A549 (cell line): ENCODE results near the gene TTLL11. TPM values are rescaled to one million over a fixed set of nuclear protein-coding genes. Genes with fewer than 3 reads are reported as not detected.

Source experiments
- ATAC-seq, 2 experiments: fragments of 200-7000 bp in 1 of 2; fragments of >200 bp in 1 of 2; cut with Nextera tagmentation in 1 of 2; cut with Tn5 transposase in 1 of 2; 3 replicates each; pipeline versions ENCODE4 v1.8.0 to v1.9.1; 2018 to 2020; ENCODE audit warnings: mild to moderate bottlenecking in 1 of 2, moderate library complexity in 1 of 2
- CTCF ChIA-PET: fragments of 300-600 bp; sonication (Branson Sonifier 250); formaldehyde crosslinking; extraction: SDS; loops from one replicate; lab custom pipeline; 2021; ENCODE audit warnings: antibody characterized with exemption, inconsistent platforms; lab: Yijun Ruan, JAX
- POLR2A ChIA-PET: fragments of 350-600 bp; formaldehyde crosslinking; extraction: SDS; loops from one replicate; lab custom pipeline; 2021; ENCODE audit warnings: antibody characterized with exemption, inconsistent platforms; lab: Yijun Ruan, JAX
- DNase-seq, 2 experiments: peaks; one replicate each; pipeline versions ENCODE4 v3.0.0 to v3.0.0-alpha.2; 2011 to 2016; ENCODE audit warnings: low read depth in 1 of 2, low spot score in 1 of 2
- FAIRE-seq: peaks from 2 replicates; lab custom pipeline; 2011; peaks lifted over from hg19 to GRCh38; lab: Jason Lieb, UNC
- H3K27ac ChIP-seq, 2 experiments: fragments of >200 bp; sonication (Bioruptor Twin); formaldehyde crosslinking; 3 replicates each; pipeline ENCODE4 v1.5.1; 2016 to 2017
- H3K4me1 ChIP-seq: fragments of >200 bp; sonication (Bioruptor Twin); formaldehyde crosslinking; 3 replicates; pipeline ENCODE4 v1.6.1; 2016
- H3K4me2 ChIP-seq: fragments of >200 bp; sonication (Bioruptor Twin); formaldehyde crosslinking; 3 replicates; pipeline ENCODE4 v1.6.1; 2016
- H3K4me3 ChIP-seq: fragments of >200 bp; sonication (Bioruptor Twin); formaldehyde crosslinking; 3 replicates; pipeline ENCODE4 v1.5.1; 2016
- H3K9me3 ChIP-seq: fragments of >200 bp; sonication (Bioruptor Twin); formaldehyde crosslinking; 3 replicates; pipeline ENCODE4 v1.6.1; 2016
- BCL3 ChIP-seq: fragments of >200 bp; sonication (Bioruptor Twin); formaldehyde crosslinking; IDR thresholded peaks from 3 replicates; pipeline ENCODE4 v1.6.1; 2016
- CBX8 ChIP-seq: fragments of 200-600 bp; sonication (generic); IDR thresholded peaks from 2 replicates; pipeline ENCODE4 v1.6.1; 2016
- FOSL2 ChIP-seq, 2 experiments: fragments of 450-650 bp in 1 of 2; fragments of >200 bp in 1 of 2; sonication (Bioruptor Twin) in 1 of 2; formaldehyde crosslinking; IDR thresholded peaks; 2 replicates each; pipeline versions ENCODE4 v1.5.0 to v1.6.1; 2016 to 2020; ENCODE audit warnings: mild to moderate bottlenecking in 1 of 2, moderate library complexity in 1 of 2
- FOXS1 ChIP-seq: fragments of 250-450 bp; sonication (Bioruptor Pico); IDR thresholded peaks from 2 replicates; pipeline ENCODE4 v1.5.0; 2020; ENCODE audit warnings: mild to moderate bottlenecking, moderate library complexity
- GATA3 ChIP-seq: IDR thresholded peaks from 2 replicates; pipeline ENCODE4 v1.6.1; 2012; ENCODE audit warnings: borderline replicate concordance
- HES2 ChIP-seq: fragments of >200 bp; sonication (Bioruptor Twin); formaldehyde crosslinking; IDR thresholded peaks from 2 replicates; pipeline ENCODE4 v1.6.1; 2016
- HOXA7 ChIP-seq: fragments of 250-450 bp; sonication (Bioruptor Pico); IDR thresholded peaks from 2 replicates; pipeline ENCODE4 v1.5.0; 2020; ENCODE audit warnings: mild to moderate bottlenecking, moderate library complexity
- HOXB13 ChIP-seq: fragments of 250-450 bp; sonication (Bioruptor Pico); IDR thresholded peaks from 2 replicates; pipeline ENCODE4 v1.5.0; 2020; ENCODE audit warnings: low read depth, mild to moderate bottlenecking, moderate library complexity
- HOXB5 ChIP-seq: fragments of 250-450 bp; sonication (Bioruptor Pico); IDR thresholded peaks from 2 replicates; pipeline ENCODE4 v1.5.0; 2020; ENCODE audit warnings: mild to moderate bottlenecking, moderate library complexity
- JUNB ChIP-seq: fragments of >200 bp; sonication (Bioruptor Twin); formaldehyde crosslinking; IDR thresholded peaks from 2 replicates; pipeline ENCODE4 v1.6.1; 2016
- NFE2L2 ChIP-seq: fragments of 150-350 bp; conservative IDR thresholded peaks from 2 replicates; pipeline ENCODE4 v1.6.1; 2014; ENCODE audit warnings: low read length
- NPAS2 ChIP-seq: fragments of 250-450 bp; sonication (Bioruptor Pico); IDR thresholded peaks from 2 replicates; pipeline ENCODE4 v1.8.0; 2022; ENCODE audit warnings: mild to moderate bottlenecking, moderate library complexity, borderline replicate concordance
- NR3C1 ChIP-seq: fragments of >200 bp; sonication (Bioruptor Twin); formaldehyde crosslinking; IDR thresholded peaks from 3 replicates; pipeline ENCODE4 v1.6.1; 2017
- PHF8 ChIP-seq: fragments of 200-600 bp; sonication (generic); IDR thresholded peaks from 2 replicates; pipeline ENCODE4 v1.6.1; 2016; ENCODE audit warnings: low read depth, mild to moderate bottlenecking, antibody characterized with exemption, moderate library complexity, borderline replicate concordance
- POLR2A ChIP-seq: IDR thresholded peaks from 2 replicates; pipeline ENCODE4 v1.6.1; 2012; ENCODE audit warnings: mild to moderate bottlenecking, low read length
- RARB ChIP-seq: fragments of 250-450 bp; sonication (Bioruptor Pico); IDR thresholded peaks from 2 replicates; pipeline ENCODE4 v1.8.0; 2021; ENCODE audit warnings: mild to moderate bottlenecking, moderate library complexity
- REST ChIP-seq: fragments of 200-600 bp; sonication (generic); IDR thresholded peaks from 2 replicates; pipeline ENCODE4 v1.6.1; 2016; ENCODE audit warnings: antibody characterized with exemption, mild to moderate bottlenecking, moderate library complexity
- RFX5 ChIP-seq: fragments of 450-650 bp; IDR thresholded peaks from 2 replicates; pipeline ENCODE4 v1.7.1; 2014; ENCODE audit warnings: antibody characterized with exemption, mild to moderate bottlenecking, moderate library complexity
- RNF2 ChIP-seq: fragments of 200-600 bp; sonication (generic); IDR thresholded peaks from 2 replicates; pipeline ENCODE4 v1.6.1; 2016; ENCODE audit warnings: low read depth, mild to moderate bottlenecking, antibody characterized with exemption, moderate library complexity, borderline replicate concordance
- SMC3 ChIP-seq: fragments of >200 bp; sonication (Bioruptor Twin); formaldehyde crosslinking; IDR thresholded peaks from 3 replicates; pipeline ENCODE4 v1.6.1; 2018; ENCODE audit warnings: inconsistent platforms
- TP53 ChIP-seq: fragments of 250-450 bp; sonication (Bioruptor Pico); IDR thresholded peaks from 2 replicates; pipeline ENCODE4 v1.5.0; 2021; ENCODE audit warnings: mild to moderate bottlenecking, moderate library complexity
- USF2 ChIP-seq: fragments of 450-650 bp; IDR thresholded peaks from 2 replicates; pipeline ENCODE4 v1.6.1; 2014; ENCODE audit warnings: antibody characterized with exemption
- ZC3H11A ChIP-seq: fragments of 450-650 bp; IDR thresholded peaks from 2 replicates; pipeline ENCODE4 v1.6.1; 2014; ENCODE audit warnings: antibody characterized with exemption, mild to moderate bottlenecking
- ZNF302 ChIP-seq: fragments of 250-450 bp; sonication (Bioruptor Pico); IDR thresholded peaks from 2 replicates; pipeline ENCODE4 v1.9.0; 2021; ENCODE audit warnings: inconsistent platforms, mild to moderate bottlenecking, moderate library complexity
- ZSCAN20 ChIP-seq: fragments of 250-450 bp; sonication (Bioruptor Pico); IDR thresholded peaks from 2 replicates; pipeline ENCODE4 v1.8.0; 2022; ENCODE audit warnings: mild to moderate bottlenecking, moderate library complexity
- WGBS: methylation state at CpG from one replicate; pipeline ENCODE4 v1.1.6; 2017; ENCODE audit errors: missing lambda C conversion rate; 5-methylcytosine and 5-hydroxymethylcytosine counted together
- polyA plus RNA-seq, 4 experiments: library from polyadenylated mRNA; depleted of rRNA in 3 of 4; stranded (reverse); fragments of >200 nt; fragmentation: RNase III in 1 of 4; extraction: RNeasy Plus Mini Kit Qiagen cat#74134 plus additional on column Dnase treatment in 1 of 4; gene quantifications; 2 replicates in 3 of 4; 3 replicates in 1 of 4; pipeline ENCODE4 v1.2.3, GENCODE V29; 2011 to 2017
- TF ChIP-seq, protein P1 (sequence below): fragments of 250-450 bp; sonication (Bioruptor Pico); IDR thresholded peaks from 2 replicates; pipeline ENCODE4 v1.5.0; 2021; ENCODE audit warnings: mild to moderate bottlenecking, moderate library complexity, borderline replicate concordance
- TF ChIP-seq, protein P2 (sequence below): fragments of >200 bp; sonication (Bioruptor Twin); formaldehyde crosslinking; IDR thresholded peaks from 3 replicates; pipeline ENCODE4 v1.5.1; 2016

Gene TTLL11
- polyA plus RNA-seq, 2 of the 4 experiments (the other 2 are of a cell fraction) = 1.8 to 2.6 TPM

- FAIRE-seq (no peak), ATAC-seq (no peak), DNase-seq (no peak)
- Histone ChIP-seq H3K4me3 (no peak overlapping the region), H3K4me2 (no peak overlapping the region), H3K4me1 (no peaks in the 10 kb centered on the region), H3K27ac (no peak overlapping the region), H3K9me3 (no peaks in the 10 kb centered on the region)
- no peak for TF ChIP-seq TP53 (CRISPR knock-in tag)
- no peak for TF ChIP-seq RFX5
- no peak for TF ChIP-seq USF2
- TF ChIP-seq, protein P1, sequence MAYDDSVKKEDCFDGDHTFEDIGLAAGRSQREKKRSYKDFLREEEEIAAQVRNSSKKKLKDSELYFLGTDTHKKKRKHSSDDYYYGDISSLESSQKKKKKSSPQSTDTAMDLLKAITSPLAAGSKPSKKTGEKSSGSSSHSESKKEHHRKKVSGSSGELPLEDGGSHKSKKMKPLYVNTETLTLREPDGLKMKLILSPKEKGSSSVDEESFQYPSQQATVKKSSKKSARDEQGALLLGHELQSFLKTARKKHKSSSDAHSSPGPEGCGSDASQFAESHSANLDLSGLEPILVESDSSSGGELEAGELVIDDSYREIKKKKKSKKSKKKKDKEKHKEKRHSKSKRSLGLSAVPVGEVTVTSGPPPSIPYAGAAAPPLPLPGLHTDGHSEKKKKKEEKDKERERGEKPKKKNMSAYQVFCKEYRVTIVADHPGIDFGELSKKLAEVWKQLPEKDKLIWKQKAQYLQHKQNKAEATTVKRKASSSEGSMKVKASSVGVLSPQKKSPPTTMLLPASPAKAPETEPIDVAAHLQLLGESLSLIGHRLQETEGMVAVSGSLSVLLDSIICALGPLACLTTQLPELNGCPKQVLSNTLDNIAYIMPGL (CRISPR knock-in tag) = no peak
- TF ChIP-seq FOXS1 (CRISPR knock-in tag) = no peak
- TF ChIP-seq JUNB = no peak
- no peak for TF ChIP-seq NR3C1
- TF ChIP-seq HOXB5 (CRISPR knock-in tag) = no peak
- no peak for TF ChIP-seq ZNF302 (CRISPR knock-in tag)
- TF ChIP-seq HOXA7 (CRISPR knock-in tag) = no peak
- TF ChIP-seq HES2 = no peak
- TF ChIP-seq NFE2L2 = no peak
- no peak for TF ChIP-seq GATA3
- TF ChIP-seq CBX8 = no peak
- no peak for TF ChIP-seq PHF8
- no peak for TF ChIP-seq HOXB13
- CTCF ChIA-PET = no interaction called here
- 68% methylated on average over 2 of the region's 2 CpGs for WGBS
- POLR2A ChIA-PET = no interaction called here
Measured at GRCh38 chr9:121943463-121943862, 149.6 kb downstream of the TTLL11 start.

GRCh38 chr9:121942866-121943382, 150.2 kb downstream of the TTLL11 start:
- FAIRE-seq (no peak), ATAC-seq (no peak), DNase-seq (no peak)
- Histone ChIP-seq H3K27ac (no peak overlapping the region), H3K4me1 (no peaks in the 10 kb centered on the region), H3K4me2 (no peak overlapping the region), H3K9me3 (no peaks in the 10 kb centered on the region), H3K4me3 (no peak overlapping the region)
- ChIA-PET CTCF (interaction anchor here (1.0 to 1.9 kb wide), 3 partner anchors 11 to 15 kb away, joined by 3 to 5 read pairs (median 3); no protein-coding TSS in a partner anchor), POLR2A (no interaction called here)
- 86% methylated on average over 15 of the region's 15 CpGs for WGBS
- no peak for TF ChIP-seq RNF2
- no peak for TF ChIP-seq BCL3
- TF ChIP-seq ZSCAN20 (CRISPR knock-in tag) = no peak
- TF ChIP-seq RARB = no peak
- TF ChIP-seq SMC3 = no peak
- no peak for TF ChIP-seq REST
- no peak for TF ChIP-seq FOSL2 (IDR thresholded peaks at IDR 0.05)
- TF ChIP-seq FOSL2 (CRISPR knock-in tag; IDR thresholded peaks at IDR 0.05) = no peak
- TF ChIP-seq POLR2A = no peak
- TF ChIP-seq, protein P1 (CRISPR knock-in tag) = no peak
- TF ChIP-seq NPAS2 (CRISPR knock-in tag) = no peak
- TF ChIP-seq, protein P2, sequence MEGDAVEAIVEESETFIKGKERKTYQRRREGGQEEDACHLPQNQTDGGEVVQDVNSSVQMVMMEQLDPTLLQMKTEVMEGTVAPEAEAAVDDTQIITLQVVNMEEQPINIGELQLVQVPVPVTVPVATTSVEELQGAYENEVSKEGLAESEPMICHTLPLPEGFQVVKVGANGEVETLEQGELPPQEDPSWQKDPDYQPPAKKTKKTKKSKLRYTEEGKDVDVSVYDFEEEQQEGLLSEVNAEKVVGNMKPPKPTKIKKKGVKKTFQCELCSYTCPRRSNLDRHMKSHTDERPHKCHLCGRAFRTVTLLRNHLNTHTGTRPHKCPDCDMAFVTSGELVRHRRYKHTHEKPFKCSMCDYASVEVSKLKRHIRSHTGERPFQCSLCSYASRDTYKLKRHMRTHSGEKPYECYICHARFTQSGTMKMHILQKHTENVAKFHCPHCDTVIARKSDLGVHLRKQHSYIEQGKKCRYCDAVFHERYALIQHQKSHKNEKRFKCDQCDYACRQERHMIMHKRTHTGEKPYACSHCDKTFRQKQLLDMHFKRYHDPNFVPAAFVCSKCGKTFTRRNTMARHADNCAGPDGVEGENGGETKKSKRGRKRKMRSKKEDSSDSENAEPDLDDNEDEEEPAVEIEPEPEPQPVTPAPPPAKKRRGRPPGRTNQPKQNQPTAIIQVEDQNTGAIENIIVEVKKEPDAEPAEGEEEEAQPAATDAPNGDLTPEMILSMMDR = no peak
- no peak for TF ChIP-seq ZC3H11A
- no peak for TF ChIP-seq CBX8
